ENCODE measurements around the gene SLC2A4RG.

GRCh38 chr20:63703471-63703975 lies 36.1 kb upstream of the SLC2A4RG start:
- no peak for TF ChIP-seq CTCF (conservative IDR thresholded peaks at IDR 0.05; ENCODE audit: low read depth, low read length)
- TF ChIP-seq RAD21 (IDR thresholded peaks at IDR 0.05; ENCODE audit: low read length) = no peak
- no peak for TF ChIP-seq CEBPB (IDR thresholded peaks at IDR 0.05; ENCODE audit: low read depth, low read length)
- TF ChIP-seq RFX5 (IDR thresholded peaks at IDR 0.05; ENCODE audit: low read depth, low read length) = no peak
- TF ChIP-seq MAFK (IDR thresholded peaks at IDR 0.05; ENCODE audit: low read depth, low read length) = no peak
- no peak for TF ChIP-seq MAZ (IDR thresholded peaks at IDR 0.05; ENCODE audit: borderline replicate concordance, low read depth, low read length)
- no peak for TF ChIP-seq POLR2A (IDR thresholded peaks at IDR 0.05; ENCODE audit: low read depth, low read length)
- TF ChIP-seq USF2 (IDR thresholded peaks at IDR 0.05; ENCODE audit: low read depth, low read length) = no peak
- no peak for TF ChIP-seq FOS (IDR thresholded peaks at IDR 0.05; ENCODE audit: low read depth, low read length)
- TF ChIP-seq CHD1 (IDR thresholded peaks at IDR 0.05; ENCODE audit: low read depth, low read length) = no peak
- TF ChIP-seq ELK1 (IDR thresholded peaks at IDR 0.05; ENCODE audit: borderline replicate concordance, low read depth, low read length) = no peak

All from IMR-90 (cell line).